AG08395 (cell line): ENCODE results near the gene GEN1.

ENCODE experiments used
- DNase-seq: peaks from one replicate; pipeline ENCODE4 v3.0.0; 2012; ENCODE audit warnings: mixed read lengths, low spot score

Gene GEN1

GRCh38 chr2:17827785-17828184 lies 73.8 kb downstream of the GEN1 start:
- DNase-seq, result no peak

- peak; percentile 84 for DNase-seq
Observed at GRCh38 chr2:17830053-17831034, 76.4 kb downstream of the GEN1 start.

- no peak for DNase-seq
Observed at GRCh38 chr2:17835516-17835915, 81.6 kb downstream of the GEN1 start.
